NCI-H1694 treated with DMSO at 0.1 percent for 48 hours (cell line): Measurements from ENCODE around the gene PNPLA8.
A peak's percentile ranks its signal among the peaks of the same experiment; 100 is the strongest.
"Not testable (repeated sequence)": the region's sequence is repeated elsewhere in the genome, so short reads cannot be mapped to it uniquely, and the experiment has no call there.

Experiments
- DNase-seq: peaks from one replicate; lab custom pipeline; 2025; lab: John Stamatoyannopoulos, UW

Gene PNPLA8

DNA sequence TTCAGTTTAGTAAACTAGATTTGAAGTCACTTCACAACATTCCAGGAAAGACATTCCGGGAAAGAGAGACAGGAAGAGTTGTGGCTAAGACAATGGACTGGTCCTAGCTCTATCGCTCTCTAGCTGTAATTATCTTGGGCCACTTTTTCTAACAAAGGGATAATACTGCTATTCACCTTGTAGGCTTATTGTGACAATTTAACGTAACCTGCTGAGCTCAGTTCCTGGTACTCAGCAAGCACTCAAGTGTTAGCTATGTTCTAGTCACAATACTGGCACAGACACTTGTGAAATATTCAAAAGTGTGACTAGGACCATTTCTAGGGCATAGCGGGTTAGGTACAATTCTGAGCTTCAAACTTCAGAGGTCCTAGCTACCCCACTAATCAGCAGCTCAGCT, 57.7 kb downstream of the PNPLA8 start:
- DNase-seq: no peak

- no peak for DNase-seq
Measured at GRCh38 chr7:108467391-108467790, 58.5 kb downstream of the PNPLA8 start.

GRCh38 chr7:108466322-108466721, 59.6 kb downstream of the PNPLA8 start:
- not testable (repeated sequence) for DNase-seq

DNA sequence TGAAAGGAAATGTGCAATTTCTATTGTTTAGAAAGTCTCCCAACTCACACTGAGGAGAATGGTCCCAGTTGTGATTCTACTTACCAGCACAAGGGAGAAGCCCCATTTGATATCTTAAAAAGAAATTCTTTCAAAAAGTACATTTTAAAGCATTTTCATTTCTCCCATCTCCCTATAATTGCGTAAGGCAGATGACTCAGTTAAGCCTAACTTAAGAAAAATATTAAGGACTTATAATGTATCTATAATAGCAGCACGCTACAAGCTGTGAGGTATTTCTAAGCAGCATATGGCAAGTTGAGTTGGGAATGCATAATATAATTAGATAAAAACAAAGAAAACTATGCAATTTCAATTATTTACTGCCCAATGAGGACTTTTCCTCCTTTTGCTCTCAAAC, 61.2 kb downstream of the PNPLA8 start:
- DNase-seq: no peak

GRCh38 chr7:108463613-108464012, 62.3 kb downstream of the PNPLA8 start:
- DNase-seq: no peak

DNA sequence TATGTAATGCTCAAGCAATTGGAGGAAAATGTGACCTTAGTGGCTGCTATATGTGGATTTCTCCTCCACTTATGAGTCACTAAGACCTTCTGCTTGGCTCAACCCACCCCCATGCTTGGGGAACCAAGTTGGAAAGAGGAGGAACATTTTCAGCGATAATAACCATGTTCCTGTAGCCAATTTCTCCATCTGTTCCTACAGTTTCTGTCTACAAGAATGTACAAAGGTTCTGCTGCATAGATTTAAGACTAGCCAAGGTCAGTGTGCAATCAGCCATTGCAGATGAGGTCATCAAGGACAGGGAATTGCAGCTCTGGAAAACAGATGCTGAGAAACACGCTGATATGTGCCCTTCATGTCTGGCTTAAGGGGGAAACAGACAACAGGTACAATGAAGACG, 64.1 kb downstream of the PNPLA8 start:
- peak; percentile 99 for DNase-seq

- peak; percentile 87 for DNase-seq
Measured at GRCh38 chr7:108460964-108461363, 65.0 kb downstream of the PNPLA8 start.

- DNase-seq: peak; percentile 86
Measured at GRCh38 chr7:108459922-108460551, 65.9 kb downstream of the PNPLA8 start.

GRCh38 chr7:108457871-108458270, 68.1 kb downstream of the PNPLA8 start:
- no peak for DNase-seq

- no peak for DNase-seq
Measured at GRCh38 chr7:108456845-108457540, 68.9 kb downstream of the PNPLA8 start.

DNA sequence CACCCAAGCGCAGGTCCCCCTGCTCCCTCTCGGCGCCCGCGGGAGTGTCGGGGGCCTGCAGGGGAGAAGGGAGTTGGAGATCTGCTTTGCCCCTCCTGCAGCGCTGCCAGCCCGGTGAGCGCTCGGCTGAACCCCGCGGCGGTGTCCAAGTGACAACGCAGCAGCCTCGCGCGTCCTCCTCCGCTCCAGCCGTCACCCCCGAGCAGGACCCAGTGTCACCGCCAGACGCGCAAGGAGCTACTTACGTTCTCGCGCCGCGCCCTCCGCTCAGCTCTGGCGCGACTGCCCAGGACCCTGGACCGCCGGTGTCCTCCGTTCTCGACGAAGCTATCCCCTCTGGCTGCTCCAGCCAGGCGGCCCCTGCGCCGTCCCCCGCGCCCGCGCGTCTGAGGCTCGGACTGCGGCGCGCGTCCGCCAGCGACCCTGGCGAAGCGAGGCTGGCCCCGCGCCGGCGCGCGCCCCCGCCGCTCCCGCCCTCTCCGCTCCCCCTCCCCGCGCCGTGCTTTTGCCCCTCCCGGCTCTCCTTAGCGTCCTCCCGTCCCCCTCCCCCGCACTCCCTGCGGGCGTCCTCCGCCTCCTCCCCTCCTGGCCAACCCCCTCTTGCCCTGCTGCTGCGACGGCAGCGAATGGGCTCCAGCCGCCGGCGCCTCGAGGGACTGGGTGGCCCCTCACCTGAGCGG, 69.8 kb downstream of the PNPLA8 start, which contains the start of gene NRCAM:
Gene NRCAM (minus strand): TSS at position 439 of the 680 bp plus-strand sequence. CDS start 216,372 bp downstream, outside the sequence.
- DNase-seq: peak; percentile 83

DNA sequence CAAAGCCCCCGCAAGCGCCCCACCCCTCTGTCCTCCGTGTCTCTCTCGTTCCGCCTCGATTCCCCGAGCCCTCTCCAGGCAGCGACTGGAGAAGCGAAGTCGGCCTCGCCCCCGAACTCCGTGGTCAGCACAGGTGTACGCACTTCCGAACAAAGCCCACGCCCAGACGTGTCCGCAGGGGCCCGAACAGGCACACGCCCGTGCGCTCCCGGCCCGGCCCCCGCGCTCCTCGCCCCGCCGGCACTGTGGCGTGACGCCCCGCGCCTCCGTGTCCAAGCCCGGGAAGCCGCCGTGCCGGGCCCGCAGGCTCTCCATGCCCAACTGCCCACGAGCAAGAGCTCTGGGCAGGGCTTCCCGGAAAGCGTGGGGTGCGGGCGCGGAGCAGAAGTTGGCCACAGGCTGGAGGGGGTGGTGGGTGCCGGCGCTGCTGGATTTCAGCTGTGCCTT, 70.4 kb downstream of the PNPLA8 start:
- DNase-seq: no peak

- DNase-seq: peak; percentile 56
Measured at GRCh38 chr7:108454674-108455550, 71.0 kb downstream of the PNPLA8 start.

GRCh38 chr7:108454317-108454673, 71.6 kb downstream of the PNPLA8 start:
- no peak for DNase-seq

- no peak for DNase-seq
Measured at GRCh38 chr7:108453320-108453719, 72.6 kb downstream of the PNPLA8 start.

- peak; percentile 73 for DNase-seq
Measured at GRCh38 chr7:108452707-108453106, 73.2 kb downstream of the PNPLA8 start.

GRCh38 chr7:108451296-108451848, 74.6 kb downstream of the PNPLA8 start:
- DNase-seq: no peak

- DNase-seq: no peak
Measured at GRCh38 chr7:108450160-108450559, 75.8 kb downstream of the PNPLA8 start.

DNA sequence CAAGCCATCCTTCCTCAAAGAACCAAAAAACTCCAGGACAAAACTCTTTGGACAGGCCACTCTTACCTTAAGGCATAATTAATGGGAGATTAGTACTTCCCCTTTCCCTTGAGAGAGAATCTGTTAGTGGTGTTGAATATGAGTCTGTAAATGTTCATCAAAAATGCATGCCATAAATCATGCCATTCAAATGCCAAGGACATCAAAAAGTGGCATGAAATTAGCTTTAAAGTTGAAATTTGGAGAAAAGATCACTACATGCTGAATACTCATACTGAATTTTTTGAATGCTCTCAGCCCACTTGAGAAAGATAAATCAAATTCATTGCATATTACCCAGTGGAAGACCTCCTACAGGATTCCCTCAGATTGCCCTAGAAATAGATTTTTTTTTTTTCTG, 76.4 kb downstream of the PNPLA8 start:
- no peak for DNase-seq

- DNase-seq: peak; percentile 83
Measured at GRCh38 chr7:108448584-108449505, 77.1 kb downstream of the PNPLA8 start.
